HepG2 (cell line): Measurements from ENCODE around the gene CD180.

ENCODE experiments used
- CBX5 ChIP-seq: sonication (generic); formaldehyde crosslinking; IDR thresholded peaks from 2 replicates; pipeline ENCODE4 v1.4.0; 2020; ENCODE audit warnings: missing genetic modification reagents, borderline replicate concordance
- HCFC1 ChIP-seq: fragments of 150-350 bp; IDR thresholded peaks from 2 replicates; pipeline ENCODE4 v1.6.1; 2014; ENCODE audit warnings: low read depth, low read length
- HDAC6 ChIP-seq: fragments of 200-600 bp; sonication (generic); IDR thresholded peaks from 2 replicates; pipeline ENCODE4 v1.7.0; 2017; ENCODE audit warnings: mild to moderate bottlenecking, antibody characterized with exemption, low read length, low read depth
- NBN ChIP-seq: fragments of 450-650 bp; conservative IDR thresholded peaks from 2 replicates; pipeline ENCODE4 v1.6.1; 2017
- POLR2A ChIP-seq, 2 experiments: IDR thresholded peaks; 2 replicates each; pipeline ENCODE4 v1.6.1; 2011; ENCODE audit warnings: low read depth in 2 of 2, low read length in 2 of 2, mild to moderate bottlenecking in 1 of 2, moderate library complexity in 1 of 2; ENCODE audit not compliant: insufficient read depth in 1 of 2
- POLR2AphosphoS5 ChIP-seq: IDR thresholded peaks from 2 replicates; pipeline ENCODE4 v1.6.1; 2012; ENCODE audit warnings: low read depth, low read length
- RFX5 ChIP-seq: IDR thresholded peaks from 2 replicates; pipeline ENCODE4 v1.6.1; 2011; ENCODE audit warnings: low read depth, low read length, improper control_type of control experiment
- ZFP36 ChIP-seq: fragments of 150-350 bp; IDR thresholded peaks from 2 replicates; pipeline ENCODE4 v1.6.1; 2018; ENCODE audit warnings: borderline replicate concordance, low read length, low read depth; ENCODE audit not compliant: partially characterized antibody
- TF ChIP-seq, protein P1 (sequence below), 2 experiments: sonication (generic) in 1 of 2; formaldehyde crosslinking in 1 of 2; IDR thresholded peaks; 2 replicates each; pipeline versions ENCODE4 v1.5.1 to v1.6.1; 2011 to 2020; ENCODE audit warnings: borderline replicate concordance in 1 of 2, low read depth in 1 of 2, low read length in 1 of 2, mild to moderate bottlenecking in 1 of 2, missing genetic modification reagents in 1 of 2, moderate library complexity in 1 of 2
- TF ChIP-seq, protein P2 (sequence below): sonication (generic); formaldehyde crosslinking; IDR thresholded peaks from 2 replicates; pipeline ENCODE4 v1.4.0; 2020; ENCODE audit warnings: missing genetic modification reagents

- no peak for TF ChIP-seq CBX5
- TF ChIP-seq, protein P1, sequence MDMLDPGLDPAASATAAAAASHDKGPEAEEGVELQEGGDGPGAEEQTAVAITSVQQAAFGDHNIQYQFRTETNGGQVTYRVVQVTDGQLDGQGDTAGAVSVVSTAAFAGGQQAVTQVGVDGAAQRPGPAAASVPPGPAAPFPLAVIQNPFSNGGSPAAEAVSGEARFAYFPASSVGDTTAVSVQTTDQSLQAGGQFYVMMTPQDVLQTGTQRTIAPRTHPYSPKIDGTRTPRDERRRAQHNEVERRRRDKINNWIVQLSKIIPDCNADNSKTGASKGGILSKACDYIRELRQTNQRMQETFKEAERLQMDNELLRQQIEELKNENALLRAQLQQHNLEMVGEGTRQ (IDR thresholded peaks at IDR 0.05; ENCODE audit: low read depth, low read length) = no peak
- TF ChIP-seq, protein P1 (CRISPR knock-in tag; IDR thresholded peaks at IDR 0.05; ENCODE audit: borderline replicate concordance) = no peak
- no peak for TF ChIP-seq POLR2AphosphoS5
- no peak for TF ChIP-seq POLR2A (IDR thresholded peaks at IDR 0.05; ENCODE audit: insufficient read depth in 1 of 2, low read depth in 2 of 2, low read length in 2 of 2)
- no peak for TF ChIP-seq NBN
- TF ChIP-seq, protein P2, sequence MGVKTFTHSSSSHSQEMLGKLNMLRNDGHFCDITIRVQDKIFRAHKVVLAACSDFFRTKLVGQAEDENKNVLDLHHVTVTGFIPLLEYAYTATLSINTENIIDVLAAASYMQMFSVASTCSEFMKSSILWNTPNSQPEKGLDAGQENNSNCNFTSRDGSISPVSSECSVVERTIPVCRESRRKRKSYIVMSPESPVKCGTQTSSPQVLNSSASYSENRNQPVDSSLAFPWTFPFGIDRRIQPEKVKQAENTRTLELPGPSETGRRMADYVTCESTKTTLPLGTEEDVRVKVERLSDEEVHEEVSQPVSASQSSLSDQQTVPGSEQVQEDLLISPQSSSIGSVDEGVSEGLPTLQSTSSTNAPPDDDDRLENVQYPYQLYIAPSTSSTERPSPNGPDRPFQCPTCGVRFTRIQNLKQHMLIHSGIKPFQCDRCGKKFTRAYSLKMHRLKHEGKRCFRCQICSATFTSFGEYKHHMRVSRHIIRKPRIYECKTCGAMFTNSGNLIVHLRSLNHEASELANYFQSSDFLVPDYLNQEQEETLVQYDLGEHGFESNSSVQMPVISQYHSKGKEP (CRISPR knock-in tag) = no peak
- no peak for TF ChIP-seq ZFP36
- TF ChIP-seq HCFC1 = no peak
- no peak for TF ChIP-seq RFX5
- TF ChIP-seq HDAC6 = no peak
Observed at GRCh38 chr5:67223211-67223610, 26.6 kb upstream of the CD180 start.
